GM20000 (cell line): ENCODE measurements around the gene CFAP97D2.

Experiments used
- DNase-seq: peaks from one replicate; pipeline ENCODE4 v3.0.0; 2012; ENCODE audit warnings: low spot score
- TF ChIP-seq, protein P1 (sequence below): IDR thresholded peaks from 2 replicates; pipeline ENCODE4 v1.5.1; 2012; ENCODE audit warnings: mild to moderate bottlenecking, control low read depth; ENCODE audit errors: extremely low read depth, missing control alignments

Gene CFAP97D2

DNA sequence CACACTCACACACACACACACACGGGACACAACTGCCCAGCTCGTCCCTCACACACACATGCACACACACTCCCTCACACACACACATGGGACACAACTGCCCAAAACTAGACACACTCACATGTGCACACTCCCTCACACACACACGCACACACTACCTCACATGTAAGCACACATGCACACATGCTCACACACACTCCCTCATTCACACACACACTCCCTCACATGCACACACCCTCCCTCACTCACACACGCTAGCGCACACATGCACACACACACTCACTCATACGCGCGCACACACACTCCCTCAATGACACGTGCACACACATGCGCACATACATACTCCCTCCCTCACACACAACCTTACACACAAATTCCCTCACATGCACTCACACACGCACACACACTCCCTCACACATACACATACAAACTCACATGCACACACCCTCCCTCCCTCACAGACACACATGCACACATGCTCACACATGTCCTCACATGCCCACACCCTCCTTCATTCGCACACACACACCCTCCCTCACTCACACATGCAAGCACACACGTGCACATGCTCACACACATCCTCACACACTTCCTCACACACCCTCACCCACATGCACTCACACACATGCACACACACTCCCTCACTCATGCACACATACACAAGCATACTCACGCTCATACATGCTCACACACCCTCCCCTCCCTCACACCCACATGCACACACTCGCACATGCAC is 37.6 kb upstream of the CFAP97D2 start:
- TF ChIP-seq, protein P1, sequence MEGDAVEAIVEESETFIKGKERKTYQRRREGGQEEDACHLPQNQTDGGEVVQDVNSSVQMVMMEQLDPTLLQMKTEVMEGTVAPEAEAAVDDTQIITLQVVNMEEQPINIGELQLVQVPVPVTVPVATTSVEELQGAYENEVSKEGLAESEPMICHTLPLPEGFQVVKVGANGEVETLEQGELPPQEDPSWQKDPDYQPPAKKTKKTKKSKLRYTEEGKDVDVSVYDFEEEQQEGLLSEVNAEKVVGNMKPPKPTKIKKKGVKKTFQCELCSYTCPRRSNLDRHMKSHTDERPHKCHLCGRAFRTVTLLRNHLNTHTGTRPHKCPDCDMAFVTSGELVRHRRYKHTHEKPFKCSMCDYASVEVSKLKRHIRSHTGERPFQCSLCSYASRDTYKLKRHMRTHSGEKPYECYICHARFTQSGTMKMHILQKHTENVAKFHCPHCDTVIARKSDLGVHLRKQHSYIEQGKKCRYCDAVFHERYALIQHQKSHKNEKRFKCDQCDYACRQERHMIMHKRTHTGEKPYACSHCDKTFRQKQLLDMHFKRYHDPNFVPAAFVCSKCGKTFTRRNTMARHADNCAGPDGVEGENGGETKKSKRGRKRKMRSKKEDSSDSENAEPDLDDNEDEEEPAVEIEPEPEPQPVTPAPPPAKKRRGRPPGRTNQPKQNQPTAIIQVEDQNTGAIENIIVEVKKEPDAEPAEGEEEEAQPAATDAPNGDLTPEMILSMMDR: no peak
- DNase-seq: no peak

GRCh38 chr13:114142137-114142550 is 36.9 kb upstream of the CFAP97D2 start:
- TF ChIP-seq, protein P1: no peak
- DNase-seq: no peak

- DNase-seq: no peak
- TF ChIP-seq, protein P1: no peak
These were observed 36.2 kb upstream of the CFAP97D2 start for GRCh38 chr13:114142640-114143490.

DNA sequence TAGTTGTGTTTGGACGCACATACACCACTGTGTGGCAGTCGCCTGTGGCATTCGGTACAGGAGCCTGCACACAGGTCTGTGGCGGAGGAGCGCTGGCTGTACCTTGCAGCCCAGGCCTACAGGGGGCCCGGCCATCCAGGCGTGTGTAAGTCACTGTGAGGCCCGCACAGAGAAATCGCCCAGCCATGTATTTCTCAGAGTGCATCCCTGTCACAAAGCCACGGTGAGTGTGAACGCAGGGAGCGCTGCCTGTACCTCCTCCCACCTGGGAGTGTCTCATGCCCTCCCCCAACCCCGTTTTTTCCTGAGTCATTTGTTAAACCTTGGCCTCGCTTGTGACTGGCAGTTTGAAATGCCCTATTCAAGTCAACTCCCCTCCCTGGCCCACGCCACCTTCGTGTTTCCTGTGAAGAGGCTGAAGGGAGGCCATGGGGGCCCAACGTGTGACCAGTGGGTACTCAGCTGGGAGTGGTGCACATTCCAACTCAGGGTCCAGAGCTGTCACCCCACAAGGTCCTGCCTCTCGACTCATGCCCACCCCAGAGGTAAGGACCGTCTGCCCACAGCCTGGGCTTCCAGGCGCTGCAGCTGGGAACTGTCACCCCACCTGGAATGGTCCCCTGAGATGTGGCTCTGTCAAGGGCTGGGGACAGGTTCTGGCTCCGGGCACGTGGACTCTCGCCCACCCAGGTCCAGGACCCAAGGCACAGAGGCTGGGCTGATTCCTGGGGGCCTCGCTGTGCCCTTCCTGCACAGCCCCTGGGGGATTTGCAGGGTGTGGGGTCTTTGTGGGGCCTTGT is 35.1 kb upstream of the CFAP97D2 start:
- TF ChIP-seq, protein P1: peak; percentile 32
- DNase-seq: peak; percentile 72

DNA sequence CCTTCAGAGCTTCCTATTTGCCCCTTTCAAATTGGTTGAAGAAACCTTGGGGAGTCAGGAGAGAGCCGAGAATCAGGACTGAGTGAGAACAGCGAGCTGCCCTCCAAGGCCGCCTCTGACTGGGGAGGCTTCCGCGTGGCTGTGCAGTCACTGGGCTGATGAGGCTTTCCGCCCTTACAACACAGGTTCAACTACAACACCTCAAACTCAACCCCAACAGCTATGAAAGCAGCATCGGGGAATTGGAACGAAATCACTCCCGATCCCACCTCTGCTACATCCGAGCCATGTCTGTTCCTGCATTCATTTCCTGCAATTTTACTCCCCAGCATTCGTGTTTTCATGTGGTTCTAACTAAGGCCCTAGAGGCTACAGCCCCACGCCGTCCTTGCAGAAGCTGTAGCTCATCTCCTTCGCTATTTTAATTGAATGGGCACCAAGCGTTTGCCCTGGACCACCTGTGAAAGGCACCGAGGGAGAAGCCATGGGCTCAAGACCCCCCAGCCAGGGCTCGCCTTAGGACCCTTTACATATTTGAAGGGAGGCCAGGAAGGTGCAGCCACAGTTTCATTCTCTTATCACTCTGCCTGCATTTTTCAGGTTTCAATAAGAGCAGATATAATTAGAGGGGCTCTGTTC is 34.3 kb upstream of the CFAP97D2 start:
- TF ChIP-seq, protein P1: no peak
- no peak for DNase-seq

GRCh38 chr13:114145256-114145655 is 33.8 kb upstream of the CFAP97D2 start:
- no peak for DNase-seq
- TF ChIP-seq, protein P1: no peak
